MM.1S (cell line): Measurements from ENCODE around the gene FOXP1.

Source experiments
- EZH2 ChIP-seq: fragments of 300-600 bp; sonication (generic); optimal IDR thresholded peaks from 2 replicates; pipeline ENCODE3; 2017; ENCODE audit warnings: low read depth, mild to moderate bottlenecking, antibody characterized with exemption, low read length, mixed read lengths
- EZH2phosphoT487 ChIP-seq: fragments of 300-600 bp; sonication (generic); IDR thresholded peaks from 2 replicates; pipeline ENCODE4 v1.6.1; 2018; ENCODE audit warnings: antibody characterized with exemption, low read length
- TF ChIP-seq, protein P1 (sequence below): fragments of 300-600 bp; sonication (generic); IDR thresholded peaks from 2 replicates; pipeline ENCODE4 v1.5.1; 2016; ENCODE audit warnings: antibody characterized with exemption, low read length, mixed read lengths

DNA sequence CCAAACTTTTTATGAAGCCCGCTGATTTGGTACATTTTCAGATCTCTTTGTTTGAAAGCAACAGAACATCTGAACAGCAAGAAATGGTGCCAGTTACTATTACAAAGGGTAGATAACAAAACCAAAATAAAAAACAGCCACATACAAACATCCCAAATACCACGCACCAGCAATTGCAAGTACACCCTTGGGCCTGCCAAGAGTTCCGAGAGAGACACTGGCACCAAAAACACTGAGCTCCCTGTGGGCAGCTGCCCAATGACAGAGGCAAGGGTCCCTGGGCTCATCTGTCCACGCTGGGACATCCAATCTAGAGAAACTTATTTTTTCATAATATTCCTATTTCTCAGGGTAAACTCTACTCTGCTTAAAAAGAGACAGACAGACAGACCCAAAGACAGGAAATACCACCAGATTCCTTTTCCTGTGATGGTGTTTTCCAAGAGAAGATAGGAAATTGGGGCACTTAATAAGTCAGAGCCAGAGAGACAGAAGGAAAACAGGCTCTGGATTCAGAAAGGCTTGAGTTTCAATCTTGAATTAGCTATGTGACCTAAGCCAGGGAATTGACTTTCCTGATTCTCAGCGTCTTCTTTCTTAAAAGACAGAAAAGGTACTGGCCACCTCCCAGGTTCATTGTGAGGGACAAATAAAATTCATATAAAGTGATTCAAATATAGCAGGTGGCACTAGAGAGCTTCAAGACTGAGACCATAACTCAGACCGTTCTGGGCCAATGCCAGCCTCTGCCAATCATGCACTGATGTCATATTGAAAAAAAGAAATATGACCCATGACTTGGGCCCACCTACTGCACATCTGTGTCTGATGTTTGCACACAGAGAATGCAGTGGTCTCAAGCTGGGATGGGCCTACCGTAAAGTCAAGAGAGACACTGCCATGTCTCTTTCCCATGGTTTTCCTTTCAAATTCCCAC lies 61.3 kb downstream of the FOXP1 start:
- TF ChIP-seq, protein P1, sequence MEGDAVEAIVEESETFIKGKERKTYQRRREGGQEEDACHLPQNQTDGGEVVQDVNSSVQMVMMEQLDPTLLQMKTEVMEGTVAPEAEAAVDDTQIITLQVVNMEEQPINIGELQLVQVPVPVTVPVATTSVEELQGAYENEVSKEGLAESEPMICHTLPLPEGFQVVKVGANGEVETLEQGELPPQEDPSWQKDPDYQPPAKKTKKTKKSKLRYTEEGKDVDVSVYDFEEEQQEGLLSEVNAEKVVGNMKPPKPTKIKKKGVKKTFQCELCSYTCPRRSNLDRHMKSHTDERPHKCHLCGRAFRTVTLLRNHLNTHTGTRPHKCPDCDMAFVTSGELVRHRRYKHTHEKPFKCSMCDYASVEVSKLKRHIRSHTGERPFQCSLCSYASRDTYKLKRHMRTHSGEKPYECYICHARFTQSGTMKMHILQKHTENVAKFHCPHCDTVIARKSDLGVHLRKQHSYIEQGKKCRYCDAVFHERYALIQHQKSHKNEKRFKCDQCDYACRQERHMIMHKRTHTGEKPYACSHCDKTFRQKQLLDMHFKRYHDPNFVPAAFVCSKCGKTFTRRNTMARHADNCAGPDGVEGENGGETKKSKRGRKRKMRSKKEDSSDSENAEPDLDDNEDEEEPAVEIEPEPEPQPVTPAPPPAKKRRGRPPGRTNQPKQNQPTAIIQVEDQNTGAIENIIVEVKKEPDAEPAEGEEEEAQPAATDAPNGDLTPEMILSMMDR, result no peak
- TF ChIP-seq EZH2 (no peak), EZH2phosphoT487 (no peak)
